H1 (cell line): ENCODE measurements around the gene IFIT5. TPM values are rescaled to one million over a fixed set of nuclear protein-coding genes. Genes with fewer than 3 reads are reported as not detected.

Source experiments
- CTCF ChIA-PET: fragments of 300-600 bp; sonication (Branson Sonifier 250); formaldehyde crosslinking; loops from one replicate; lab custom pipeline; 2021; ENCODE audit not compliant: partially characterized antibody; lab: Charles Lee
- POLR2A ChIA-PET: fragments of 300-600 bp; sonication (Branson Sonifier 250); formaldehyde crosslinking; loops from one replicate; lab custom pipeline; 2021; ENCODE audit warnings: inconsistent platforms; ENCODE audit not compliant: partially characterized antibody; lab: Charles Lee
- DNase-seq, 2 experiments: peaks; one replicate each; pipeline versions ENCODE4 v3.0.0 to v3.0.0-alpha.2; 2010 to 2022; ENCODE audit warnings: low spot score in 2 of 2, low read depth in 1 of 2, mixed read lengths in 1 of 2
- FAIRE-seq: peaks from 2 replicates; lab custom pipeline; 2011; peaks lifted over from hg19 to GRCh38; lab: Jason Lieb, UNC
- H2AFZ ChIP-seq: 2 replicates; pipeline ENCODE4 v1.8.1; 2012; ENCODE audit warnings: low read length, inconsistent platforms
- H2AK5ac ChIP-seq: 2 replicates; pipeline ENCODE4 v1.6.1; 2013; ENCODE audit warnings: low read depth, low read length
- H2BK120ac ChIP-seq: replicated peaks from 2 replicates; pipeline ENCODE3; 2013; ENCODE audit warnings: low read depth, low read length, inconsistent platforms
- H2BK12ac ChIP-seq: 2 replicates; pipeline ENCODE4 v1.6.1; 2013; ENCODE audit warnings: low read depth, low read length
- H2BK15ac ChIP-seq: 2 replicates; pipeline ENCODE4 v1.6.1; 2013; ENCODE audit warnings: low read length
- H2BK20ac ChIP-seq: 2 replicates; pipeline ENCODE4 v1.6.1; 2013; ENCODE audit warnings: low read length
- H2BK5ac ChIP-seq: 2 replicates; pipeline ENCODE4 v1.6.1; 2013; ENCODE audit warnings: low read depth, low read length
- H3K14ac ChIP-seq: 2 replicates; pipeline ENCODE4 v1.6.1; 2013; ENCODE audit warnings: inconsistent platforms; ENCODE audit not compliant: insufficient read length
- H3K18ac ChIP-seq: 2 replicates; pipeline ENCODE4 v1.6.1; 2013; ENCODE audit warnings: low read length; ENCODE audit errors: extremely low read depth
- H3K23ac ChIP-seq: 2 replicates; pipeline ENCODE4 v1.6.1; 2013; ENCODE audit warnings: inconsistent platforms; ENCODE audit not compliant: insufficient read length
- H3K23me2 ChIP-seq: 2 replicates; pipeline ENCODE4 v1.6.1; 2013; ENCODE audit warnings: low read depth, low read length
- H3K27ac ChIP-seq: 2 replicates; pipeline ENCODE4 v1.6.1; 2011; ENCODE audit warnings: low read depth, low read length, inconsistent platforms
- H3K27me3 ChIP-seq, 4 experiments: replicated peaks in 1 of 4; 1 replicate in 1 of 4; 2 replicates in 3 of 4; pipeline versions ENCODE4 v1.6.1 to v1.8.1; 2011 to 2013; ENCODE audit warnings: low read length in 3 of 4, mild to moderate bottlenecking in 3 of 4, inconsistent platforms in 2 of 4, mixed read lengths in 2 of 4, moderate library complexity in 1 of 4; ENCODE audit not compliant: control insufficient read depth in 3 of 4, insufficient read depth in 3 of 4; ENCODE audit errors: extremely low read depth in 1 of 4
- H3K36me3 ChIP-seq, 4 experiments: 2 replicates each; pipeline versions ENCODE4 v1.6.1 to v1.8.1; 2011 to 2013; ENCODE audit warnings: mild to moderate bottlenecking in 4 of 4, low read length in 3 of 4, moderate library complexity in 2 of 4, control low read depth in 1 of 4, inconsistent platforms in 1 of 4; ENCODE audit not compliant: insufficient read depth in 4 of 4, control insufficient read depth in 2 of 4
- H3K4ac ChIP-seq: replicated peaks from 2 replicates; pipeline ENCODE3; 2013; ENCODE audit warnings: low read length, low read depth, mixed read lengths, inconsistent platforms; ENCODE audit not compliant: insufficient read length
- H3K4me1 ChIP-seq, 4 experiments: replicated peaks in 1 of 4; 1 replicate in 1 of 4; 2 replicates in 3 of 4; pipeline versions ENCODE4 v1.6.1 to v1.8.1; 2011 to 2013; ENCODE audit warnings: low read length in 3 of 4, inconsistent platforms in 2 of 4, mixed read lengths in 1 of 4; ENCODE audit not compliant: insufficient read depth in 4 of 4, control insufficient read depth in 3 of 4
- H3K4me2 ChIP-seq, 2 experiments: 2 replicates each; pipeline versions ENCODE4 v1.6.1 to v1.8.1; 2011 to 2013; ENCODE audit warnings: low read depth in 2 of 2, low read length in 2 of 2, control low read depth in 1 of 2, inconsistent platforms in 1 of 2, mild to moderate bottlenecking in 1 of 2; ENCODE audit not compliant: insufficient read depth in 1 of 2
- H3K4me3 ChIP-seq, 4 experiments: fragments of 200-600, 300-600 bp in 1 of 4; sonication (generic), shearing (Covaris generic), sonication (Bioruptor Twin) in 1 of 4; 2 replicates each; pipeline versions ENCODE4 v1.5.1 to v1.8.1; 2011 to 2016; ENCODE audit warnings: low read length in 4 of 4, low read depth in 3 of 4, control low read depth in 2 of 4, inconsistent platforms in 2 of 4, mild to moderate bottlenecking in 2 of 4, mixed read lengths in 1 of 4, moderate library complexity in 1 of 4; ENCODE audit not compliant: insufficient read depth in 2 of 4; ENCODE audit errors: extremely low read depth in 1 of 4
- H3K56ac ChIP-seq: replicated peaks from 2 replicates; pipeline ENCODE3; 2013; ENCODE audit warnings: low read depth, mild to moderate bottlenecking, mixed read lengths, low read length, inconsistent platforms; ENCODE audit not compliant: insufficient read length
- H3K79me1 ChIP-seq: 2 replicates; pipeline ENCODE4 v1.6.1; 2013; ENCODE audit warnings: low read depth, low read length, control low read depth
- H3K79me2 ChIP-seq, 2 experiments: 2 replicates each; pipeline versions ENCODE4 v1.6.1 to v1.8.1; 2012 to 2013; ENCODE audit warnings: low read length in 2 of 2, mild to moderate bottlenecking in 2 of 2, inconsistent platforms in 1 of 2; ENCODE audit not compliant: insufficient read depth in 2 of 2, control insufficient read depth in 1 of 2
- H3K9ac ChIP-seq, 4 experiments: replicated peaks in 1 of 4; 1 replicate in 1 of 4; 2 replicates in 3 of 4; pipeline versions ENCODE4 v1.6.1 to v1.8.1; 2011 to 2013; ENCODE audit warnings: low read depth in 3 of 4, low read length in 3 of 4, control low read depth in 2 of 4, mild to moderate bottlenecking in 2 of 4, moderate library complexity in 2 of 4, inconsistent platforms in 1 of 4; ENCODE audit errors: extremely low read depth in 1 of 4
- H3K9me3 ChIP-seq, 2 experiments: 2 replicates each; pipeline versions ENCODE4 v1.6.1 to v1.8.1; 2012 to 2013; ENCODE audit warnings: mild to moderate bottlenecking in 2 of 2, moderate library complexity in 2 of 2, control low read depth in 1 of 2, inconsistent platforms in 1 of 2, low read depth in 1 of 2, low read length in 1 of 2, mixed read lengths in 1 of 2; ENCODE audit not compliant: insufficient read depth in 2 of 2
- H4K20me1 ChIP-seq, 2 experiments: replicated peaks in 1 of 2; 2 replicates each; pipeline versions ENCODE3 to v1.8.1; 2011 to 2013; ENCODE audit warnings: inconsistent platforms in 2 of 2, low read length in 2 of 2, mild to moderate bottlenecking in 1 of 2; ENCODE audit not compliant: insufficient read depth in 2 of 2, control insufficient read depth in 1 of 2
- H4K5ac ChIP-seq: 2 replicates; pipeline ENCODE4 v1.6.1; 2013; ENCODE audit warnings: low read length, low read depth, mixed read lengths, inconsistent platforms; ENCODE audit not compliant: insufficient read length
- H4K8ac ChIP-seq: 2 replicates; pipeline ENCODE4 v1.8.0; 2013; ENCODE audit warnings: mild to moderate bottlenecking, moderate library complexity, low read length, inconsistent platforms; ENCODE audit not compliant: insufficient read depth; ENCODE audit errors: extremely low read depth
- H4K91ac ChIP-seq: replicated peaks from 2 replicates; pipeline ENCODE3; 2013; ENCODE audit warnings: low read length, mixed read lengths, inconsistent platforms; ENCODE audit not compliant: insufficient read length
- BRCA1 ChIP-seq: IDR thresholded peaks from 2 replicates; pipeline ENCODE4 v1.6.1; 2012; ENCODE audit warnings: low read depth, low read length, improper control_type of control experiment
- CBX8 ChIP-seq: fragments of 300-800, 300-1000 bp; sonication (generic); IDR thresholded peaks from 2 replicates; pipeline ENCODE4 v1.7.1; 2016; ENCODE audit warnings: low read depth, low read length, borderline replicate concordance
- CREB1 ChIP-seq: IDR thresholded peaks from 2 replicates; pipeline ENCODE4 v1.6.1; 2012; ENCODE audit warnings: inconsistent platforms
- JUN ChIP-seq: IDR thresholded peaks from 2 replicates; pipeline ENCODE4 v1.6.1; 2011; ENCODE audit warnings: low read depth, mild to moderate bottlenecking, improper control_type of control experiment, low read length
- KDM5A ChIP-seq: fragments of 200-600 bp; IDR thresholded peaks from 2 replicates; pipeline ENCODE4 v1.7.1; 2012; ENCODE audit warnings: mild to moderate bottlenecking, low read length, inconsistent platforms, mixed read lengths
- MAX ChIP-seq: IDR thresholded peaks from 2 replicates; pipeline ENCODE4 v1.6.1; 2012; ENCODE audit warnings: inconsistent platforms
- NANOG ChIP-seq: IDR thresholded peaks from 2 replicates; pipeline ENCODE4 v1.6.1; 2011; ENCODE audit warnings: low read length, low read depth, mild to moderate bottlenecking, inconsistent platforms; ENCODE audit not compliant: insufficient read depth, poor library complexity, severe bottlenecking
- PHF8 ChIP-seq: fragments of 200-600 bp; sonication (generic); conservative IDR thresholded peaks from 2 replicates; pipeline ENCODE4 v1.7.1; 2012; ENCODE audit warnings: low read depth, mild to moderate bottlenecking, inconsistent platforms, low read length, moderate library complexity
- RNF2 ChIP-seq: fragments of 200-900, 300-1000 bp; sonication (generic); IDR thresholded peaks from 2 replicates; pipeline ENCODE4 v1.7.1; 2016; ENCODE audit warnings: borderline replicate concordance, low read depth, mild to moderate bottlenecking, antibody characterized with exemption, low read length; ENCODE audit not compliant: poor library complexity, severe bottlenecking; ENCODE audit errors: missing control alignments
- SAP30 ChIP-seq: fragments of 300-600 bp; sonication (generic); IDR thresholded peaks from 2 replicates; pipeline ENCODE4 v1.7.1; 2012; ENCODE audit warnings: low read length, moderate library complexity, mild to moderate bottlenecking, inconsistent platforms; ENCODE audit not compliant: insufficient read depth, insufficient replicate concordance
- SIRT6 ChIP-seq: IDR thresholded peaks from one replicate; pipeline ENCODE4 v1.7.1; 2012; ENCODE audit warnings: low read length, inconsistent platforms
- SUZ12 ChIP-seq: fragments of 200-600 bp; sonication (generic); IDR thresholded peaks from 2 replicates; pipeline ENCODE4 v1.6.1; 2012; ENCODE audit warnings: mild to moderate bottlenecking, inconsistent platforms, low read length, moderate library complexity, mixed read lengths
- WGBS, 2 experiments: shearing (Covaris generic) in 1 of 2; methylation state at CpG; one replicate each; pipeline versions ENCODE4 v1.1.6 to v1.1.7; 2013 to 2015; ENCODE audit warnings: low lambda C conversion rate in 2 of 2, mixed read lengths in 2 of 2, inconsistent platforms in 1 of 2, low coverage in 1 of 2, missing lambda C conversion rate in 1 of 2; ENCODE audit not compliant: insufficient replicate concordance in 2 of 2, insufficient coverage in 1 of 2, insufficient read length in 1 of 2; ENCODE audit errors: extremely low coverage in 1 of 2, missing lambda C conversion rate in 1 of 2; 5-methylcytosine and 5-hydroxymethylcytosine counted together
- polyA plus RNA-seq, 7 experiments: library from polyadenylated mRNA; depleted of rRNA in 3 of 7; stranded (reverse) in 5 of 7; unstranded in 2 of 7; fragments of >200 nt in 5 of 7; fragments of 200-250 nt in 2 of 7; gene quantifications; 1 replicate in 5 of 7; 2 replicates in 1 of 7; 4 replicates in 1 of 7; pipeline versions ENCODE4 v1.2.1 to v1.2.3, GENCODE V29; 2011 to 2013; ENCODE audit warnings: missing spikeins in 2 of 7, mixed read lengths in 2 of 7
- total RNA-seq: library from RNA; stranded (reverse); fragmentation: NEBNext Ultra II Directional; extraction: Animal tissue kit (Norgen Biotek cat#: 25700); gene quantifications from 2 replicates; pipeline ENCODE4 v1.2.1, GENCODE V29; 2021

Gene IFIT5
- total and polyA plus RNA-seq, 2 of the 8 experiments (the other 6 are each of a cell fraction or from before 2014, with no cell fraction given): 0.94 to 2.6 TPM

- Histone ChIP-seq H3K27me3 (no peaks in the 10 kb centered on the region), H2AFZ (no peak overlapping the region), H4K20me1 (no peaks in the 10 kb centered on the region), H2BK20ac (no peak overlapping the region), H3K9ac (no peak overlapping the region), H3K9me3 (no peaks in the 10 kb centered on the region), H2BK120ac (no peak overlapping the region), H3K23ac (no peak overlapping the region), H3K79me1 (no peaks in the 10 kb centered on the region), H3K79me2 (no peaks in the 10 kb centered on the region), H3K23me2 (no peaks in the 10 kb centered on the region; the same call in 1 of the 2 replicates), H2AK5ac (no peak overlapping the region), H3K36me3 (no peaks in the 10 kb centered on the region), H4K5ac (no peak overlapping the region), H3K4me3 (no peak overlapping the region), H2BK5ac (no peak overlapping the region), H3K18ac (no peak overlapping the region), H2BK12ac (no peak overlapping the region; the same call in 1 of the 2 replicates), H3K4ac (no peak overlapping the region), H3K27ac (no peak overlapping the region), H3K4me1 (peaks cover 0 to 4% (median 0%) of the 10 kb centered on the region in 4 experiments; a peak in 2 of 7 replicates), H3K14ac (no peak overlapping the region), H4K91ac (no peak overlapping the region), H4K8ac (no peak overlapping the region), H3K56ac (no peak overlapping the region), H2BK15ac (no peak overlapping the region), H3K4me2 (no peak overlapping the region)
- POLR2A ChIA-PET: no interaction called here
- 92% methylated on average over 1 of the region's 1 CpG; no CpG with 5 or more reads in 1 of the 2 experiments for WGBS, 2 experiments
- DNase-seq (no peak), FAIRE-seq (no peak)
- CTCF ChIA-PET: interaction anchor here (1.7 kb wide), 1 partner anchor 13 kb away, joined by 11 read pairs; no protein-coding TSS in a partner anchor
- TF ChIP-seq NANOG: no peak
- TF ChIP-seq SUZ12: no peak
- no peak for TF ChIP-seq RNF2
- no peak for TF ChIP-seq CBX8
- TF ChIP-seq CREB1: no peak
- no peak for TF ChIP-seq KDM5A
- no peak for TF ChIP-seq MAX
- no peak for TF ChIP-seq SAP30
- no peak for TF ChIP-seq PHF8
- TF ChIP-seq JUN: no peak
- no peak for TF ChIP-seq SIRT6
- no peak for TF ChIP-seq BRCA1
These were observed 31.6 kb upstream of the IFIT5 start for GRCh38 chr10:89382757-89383156.
